ENCODE measurements around the gene SDF4. TPM values are rescaled to one million over a fixed set of nuclear protein-coding genes. Genes with fewer than 3 reads are reported as not detected.

The SDF4 gene
- total RNA-seq, 1 experiment from 2014 or later: 82.0 TPM

- Mint-ChIP-seq H3K36me3 (ENCODE audit: insufficient read depth in 1 of 3, low read depth in 3 of 3) (peaks cover 25 to 61% (median 46%) of the 10 kb centered on the region in 3 experiments), H3K27me3 (ENCODE audit: low read depth) (no peaks in the 10 kb centered on the region), H3K4me3 (no peak overlapping the region), H3K27ac (no peak overlapping the region), H3K4me1 (no peaks in the 10 kb centered on the region), H3K9me3 (no peaks in the 10 kb centered on the region; a peak in 1 of 5 replicates)
- Histone ChIP-seq H2BK120ac (ENCODE audit: low read depth, low read length, poor library complexity, severe bottlenecking) (no peak overlapping the region), H4K91ac (ENCODE audit: insufficient read length, low read depth, low read length) (no peak overlapping the region), H2BK5ac (ENCODE audit: insufficient read length, low read length) (no peak overlapping the region), H2BK20ac (ENCODE audit: low read depth, low read length, poor library complexity, severe bottlenecking) (no peak overlapping the region), H2AFZ (ENCODE audit: low read length) (no peak overlapping the region), H4K20me1 (ENCODE audit: control insufficient read depth, insufficient read depth, insufficient read length) (no peaks in the 10 kb centered on the region), H2AK5ac (ENCODE audit: insufficient read length, low read length) (no peak overlapping the region), H2BK12ac (ENCODE audit: insufficient read length, low read depth, low read length) (no peak overlapping the region), H3K14ac (ENCODE audit: insufficient read depth, low read length) (no peak overlapping the region), H3K23ac (ENCODE audit: insufficient read length, low read depth, low read length) (no peak overlapping the region), H3K27me3 (ENCODE audit: insufficient read depth, low read length) (no peaks in the 10 kb centered on the region), H3K4ac (ENCODE audit: low read depth, low read length) (no peak overlapping the region), H3K56ac (ENCODE audit: insufficient read length, low read depth, low read length) (no peak overlapping the region), H3T11ph (ENCODE audit: low read length) (no peak overlapping the region), H3K27ac (ENCODE audit: insufficient read length, low read depth, low read length) (no peak overlapping the region), H3K9ac (ENCODE audit: extremely low read depth, insufficient read length, low read length) (no peak overlapping the region), H3K79me1 (ENCODE audit: insufficient read depth, low read depth, low read length, poor library complexity, severe bottlenecking) (no peaks in the 10 kb centered on the region), H3K4me2 (ENCODE audit: insufficient read depth, insufficient read length, low read length) (no peak overlapping the region), H2BK15ac (ENCODE audit: low read depth, low read length) (no peak overlapping the region), H4K8ac (replicated peaks; ENCODE audit: insufficient read length, low read depth, low read length) (no peak overlapping the region), H3K9me3 (ENCODE audit: control insufficient read depth, low read depth, low read length) (no peaks in the 10 kb centered on the region), H3K4me1 (ENCODE audit: insufficient read depth, low read length) (no peaks in the 10 kb centered on the region), H3K79me2 (ENCODE audit: insufficient read depth, low read length) (no peaks in the 10 kb centered on the region; the same call in 1 of the 2 replicates), H3K23me2 (ENCODE audit: insufficient read length, low read depth, low read length, poor library complexity, severe bottlenecking) (no peaks in the 10 kb centered on the region), H4K5ac (ENCODE audit: insufficient read length, low read depth, low read length) (no peak overlapping the region), H3K18ac (ENCODE audit: insufficient read length, low read depth, low read length) (no peak overlapping the region)
- TF ChIP-seq CTCF (conservative IDR thresholded peaks at IDR 0.05): no peak
- no peak for DNase-seq
- WGBS (ENCODE audit: extremely low coverage, insufficient read length, low lambda C conversion rate): no CpG with 5 or more reads among the region's 21 CpGs
These were observed 7.9 kb downstream of the SDF4 start for GRCh38 chr1:1223891-1224290.

Data from H9 (cell line).